MM.1S (cell line): ENCODE measurements around the gene PAFAH1B2.

ENCODE experiments used
- DNase-seq: peaks from one replicate; pipeline ENCODE4 v3.0.0-alpha.2; 2015
- H2AFZ ChIP-seq: fragments of 300-600 bp; sonication (generic); 2 replicates; pipeline ENCODE4 v1.6.0; 2016; ENCODE audit warnings: antibody characterized with exemption, low read length
- H3F3A ChIP-seq: fragments of 300-600 bp; sonication (generic); 2 replicates; pipeline ENCODE4 v1.6.1; 2016; ENCODE audit warnings: mild to moderate bottlenecking, antibody characterized with exemption, low read length, moderate library complexity, mixed read lengths; ENCODE audit not compliant: insufficient read depth
- H3K27ac ChIP-seq: fragments of 300-600 bp; sonication (generic); 2 replicates; pipeline ENCODE4 v1.5.1; 2016; ENCODE audit warnings: mild to moderate bottlenecking, low read length
- H3K27me3 ChIP-seq: fragments of 300-600 bp; sonication (generic); replicated peaks from 2 replicates; pipeline ENCODE4 v1.6.0; 2016; ENCODE audit warnings: low read length; ENCODE audit not compliant: insufficient read depth
- H3K36me3 ChIP-seq: fragments of 300-600 bp; sonication (generic); replicated peaks from 2 replicates; pipeline ENCODE4 v1.6.1; 2016; ENCODE audit warnings: mild to moderate bottlenecking, low read length, mixed read lengths; ENCODE audit not compliant: insufficient read depth
- H3K4me1 ChIP-seq: fragments of 300-600 bp; sonication (generic); 2 replicates; pipeline ENCODE4 v1.6.1; 2016; ENCODE audit warnings: low read length, mixed read lengths
- H3K4me2 ChIP-seq: fragments of 300-600 bp; sonication (generic); 2 replicates; pipeline ENCODE4 v1.6.0; 2016; ENCODE audit warnings: low read depth, low read length
- H3K4me3 ChIP-seq: fragments of 300-600 bp; sonication (generic); 2 replicates; pipeline ENCODE4 v1.5.1; 2016; ENCODE audit warnings: low read length, mixed read lengths
- H3K79me2 ChIP-seq: fragments of 300-600 bp; sonication (generic); 2 replicates; pipeline ENCODE4 v1.6.1; 2016; ENCODE audit warnings: mixed run types, low read length, mixed read lengths
- H3K9ac ChIP-seq: fragments of 300-600 bp; sonication (generic); 2 replicates; pipeline ENCODE4 v1.6.1; 2016; ENCODE audit warnings: low read length, mixed read lengths
- H3K9me2 ChIP-seq: fragments of 300-600 bp; sonication (generic); replicated peaks from 2 replicates; pipeline ENCODE4 v1.6.1; 2016; ENCODE audit warnings: mild to moderate bottlenecking, low read length, mixed read lengths; ENCODE audit not compliant: insufficient read depth
- H3K9me3 ChIP-seq: fragments of 300-600 bp; sonication (generic); replicated peaks from 2 replicates; pipeline ENCODE4 v1.6.1; 2016; ENCODE audit warnings: mild to moderate bottlenecking, low read length, mixed read lengths; ENCODE audit not compliant: insufficient read depth
- H4K20me1 ChIP-seq: fragments of 300-600 bp; sonication (generic); 2 replicates; pipeline ENCODE4 v1.6.1; 2016; ENCODE audit warnings: mild to moderate bottlenecking, low read length, moderate library complexity, mixed read lengths; ENCODE audit not compliant: insufficient read depth
- EZH2 ChIP-seq: fragments of 300-600 bp; sonication (generic); optimal IDR thresholded peaks from 2 replicates; pipeline ENCODE3; 2017; ENCODE audit warnings: low read depth, mild to moderate bottlenecking, antibody characterized with exemption, low read length, mixed read lengths
- EZH2phosphoT487 ChIP-seq: fragments of 300-600 bp; sonication (generic); IDR thresholded peaks from 2 replicates; pipeline ENCODE4 v1.6.1; 2018; ENCODE audit warnings: antibody characterized with exemption, low read length
- TF ChIP-seq, protein P1 (sequence below): fragments of 300-600 bp; sonication (generic); IDR thresholded peaks from 2 replicates; pipeline ENCODE4 v1.5.1; 2016; ENCODE audit warnings: antibody characterized with exemption, low read length, mixed read lengths

PAFAH1B2 gene

DNA sequence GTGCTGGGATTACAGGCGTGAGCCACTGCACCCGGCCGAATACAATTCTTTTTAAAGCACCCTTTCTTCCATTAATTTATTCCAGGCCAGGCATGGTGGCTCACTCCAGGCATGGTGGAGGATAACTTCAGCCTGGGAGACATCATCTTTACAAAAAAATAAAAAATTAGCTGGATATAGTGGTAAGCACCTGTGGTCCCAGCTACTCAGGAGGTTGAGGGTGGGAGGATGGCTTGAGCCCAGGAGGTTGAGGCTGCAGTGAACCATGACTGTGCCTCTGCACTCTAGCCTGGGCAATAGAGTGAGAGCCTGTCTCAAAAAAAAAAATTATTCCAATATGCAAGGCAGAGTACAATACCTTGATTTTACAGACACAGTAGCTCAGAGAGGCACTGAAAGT, 66.5 kb downstream of the PAFAH1B2 start:
- H3K4me3 ChIP-seq, result no peak overlapping the region
- H3K36me3 ChIP-seq, result peaks cover 4% of the 10 kb centered on the region; the same call in 1 of the 2 replicates
- H3K4me2 ChIP-seq, result no peak overlapping the region
- no peaks in the 10 kb centered on the region for H4K20me1 ChIP-seq
- no peak overlapping the region for H2AFZ ChIP-seq
- no peaks in the 10 kb centered on the region for H3K9me3 ChIP-seq
- H3K9ac ChIP-seq, result no peak overlapping the region
- no peaks in the 10 kb centered on the region for H3K27me3 ChIP-seq
- DNase-seq, result no peak
- H3K9me2 ChIP-seq, result no peaks in the 10 kb centered on the region
- no peaks in the 10 kb centered on the region for H3K79me2 ChIP-seq
- no peak for TF ChIP-seq EZH2
- TF ChIP-seq EZH2phosphoT487, result no peak
- TF ChIP-seq, protein P1, sequence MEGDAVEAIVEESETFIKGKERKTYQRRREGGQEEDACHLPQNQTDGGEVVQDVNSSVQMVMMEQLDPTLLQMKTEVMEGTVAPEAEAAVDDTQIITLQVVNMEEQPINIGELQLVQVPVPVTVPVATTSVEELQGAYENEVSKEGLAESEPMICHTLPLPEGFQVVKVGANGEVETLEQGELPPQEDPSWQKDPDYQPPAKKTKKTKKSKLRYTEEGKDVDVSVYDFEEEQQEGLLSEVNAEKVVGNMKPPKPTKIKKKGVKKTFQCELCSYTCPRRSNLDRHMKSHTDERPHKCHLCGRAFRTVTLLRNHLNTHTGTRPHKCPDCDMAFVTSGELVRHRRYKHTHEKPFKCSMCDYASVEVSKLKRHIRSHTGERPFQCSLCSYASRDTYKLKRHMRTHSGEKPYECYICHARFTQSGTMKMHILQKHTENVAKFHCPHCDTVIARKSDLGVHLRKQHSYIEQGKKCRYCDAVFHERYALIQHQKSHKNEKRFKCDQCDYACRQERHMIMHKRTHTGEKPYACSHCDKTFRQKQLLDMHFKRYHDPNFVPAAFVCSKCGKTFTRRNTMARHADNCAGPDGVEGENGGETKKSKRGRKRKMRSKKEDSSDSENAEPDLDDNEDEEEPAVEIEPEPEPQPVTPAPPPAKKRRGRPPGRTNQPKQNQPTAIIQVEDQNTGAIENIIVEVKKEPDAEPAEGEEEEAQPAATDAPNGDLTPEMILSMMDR, result no peak
- H3K27ac ChIP-seq, result no peak overlapping the region
- no peaks in the 10 kb centered on the region for H3K4me1 ChIP-seq
- H3F3A ChIP-seq, result no peaks in the 10 kb centered on the region

DNA sequence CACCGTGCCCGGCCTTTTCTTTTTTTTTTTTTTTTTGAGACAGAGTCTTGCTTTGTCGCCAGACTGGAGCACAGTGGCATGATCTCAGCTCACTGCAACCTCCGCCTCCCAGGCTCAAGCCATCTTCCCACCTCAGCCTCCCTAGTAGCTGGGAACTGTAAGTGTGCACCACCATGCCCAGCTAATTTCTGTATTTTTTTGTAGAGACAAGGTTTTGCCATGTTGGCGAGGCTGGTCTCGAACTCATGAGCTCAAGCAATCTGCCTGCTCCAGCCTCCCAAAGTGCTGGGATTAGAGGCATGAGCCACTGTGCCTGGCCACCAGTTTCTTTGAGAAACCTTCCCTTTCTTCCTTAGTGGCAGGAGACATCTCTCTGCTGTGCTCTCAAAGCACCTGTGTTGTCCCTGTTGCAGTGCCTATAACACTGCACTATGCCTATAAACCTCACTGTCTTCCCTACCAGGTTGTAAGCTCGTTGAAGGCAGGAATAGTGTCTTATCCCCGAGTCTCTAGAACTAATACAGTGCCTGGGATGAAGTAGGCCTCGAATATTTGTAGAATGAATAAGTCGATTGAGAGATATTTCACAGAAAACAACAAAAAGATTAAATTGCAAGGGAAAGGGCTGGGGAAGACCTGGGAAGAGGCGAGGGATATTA, 68.7 kb downstream of the PAFAH1B2 start:
- no peak for DNase-seq
- H3K9me3 ChIP-seq, result no peaks in the 10 kb centered on the region
- no peak overlapping the region for H3K9ac ChIP-seq
- H3K27me3 ChIP-seq, result no peaks in the 10 kb centered on the region
- no peak overlapping the region for H3K4me3 ChIP-seq
- H2AFZ ChIP-seq, result no peak overlapping the region
- no peak for TF ChIP-seq EZH2phosphoT487
- H3K36me3 ChIP-seq, result peaks cover 6% of the 10 kb centered on the region; the same call in 1 of the 2 replicates
- no peaks in the 10 kb centered on the region for H4K20me1 ChIP-seq
- no peaks in the 10 kb centered on the region for H3K79me2 ChIP-seq
- H3K9me2 ChIP-seq, result no peaks in the 10 kb centered on the region
- H3K4me1 ChIP-seq, result no peaks in the 10 kb centered on the region
- no peaks in the 10 kb centered on the region for H3F3A ChIP-seq
- H3K27ac ChIP-seq, result no peak overlapping the region
- H3K4me2 ChIP-seq, result no peak overlapping the region

DNA sequence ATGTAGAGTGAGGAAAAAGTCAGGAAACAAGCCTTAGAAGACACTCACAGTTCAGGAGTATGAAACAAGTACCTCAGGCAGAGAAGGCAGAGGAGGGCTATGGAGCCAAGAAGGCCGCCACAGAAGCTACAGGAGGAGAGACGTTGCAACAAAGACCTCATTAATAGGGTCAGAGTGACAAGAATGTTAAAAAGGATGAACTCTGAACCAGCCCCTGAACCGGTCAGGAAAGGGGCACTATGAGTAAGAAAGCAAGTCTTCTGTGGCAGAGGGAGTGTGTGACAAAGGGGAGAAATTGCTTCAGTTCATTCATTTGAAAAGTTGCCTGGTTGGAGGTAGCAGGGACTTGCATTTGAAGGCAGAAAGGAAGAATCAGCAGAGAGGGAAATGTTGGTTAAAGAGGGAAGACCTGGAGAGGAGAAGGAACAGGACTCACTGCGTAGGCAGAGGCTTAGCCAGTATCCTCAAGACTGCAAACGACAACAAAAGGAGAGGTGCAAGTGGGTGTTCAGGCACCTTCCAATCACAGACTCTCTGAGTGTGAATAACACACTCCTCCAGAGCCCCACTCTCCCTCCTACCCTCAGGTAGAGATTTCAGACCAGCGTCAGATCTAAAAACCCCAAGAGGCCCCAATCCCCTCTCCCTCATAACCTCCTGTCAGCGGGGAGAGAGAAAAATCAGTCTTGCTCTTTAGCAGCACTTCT, 70.5 kb downstream of the PAFAH1B2 start:
- Histone ChIP-seq H3K4me1 (no peaks in the 10 kb centered on the region), H3F3A (no peaks in the 10 kb centered on the region), H3K79me2 (no peaks in the 10 kb centered on the region), H3K27me3 (no peaks in the 10 kb centered on the region), H3K9me3 (no peaks in the 10 kb centered on the region), H4K20me1 (no peaks in the 10 kb centered on the region), H3K4me3 (no peak overlapping the region), H3K9me2 (no peaks in the 10 kb centered on the region), H3K36me3 (peaks cover 6% of the 10 kb centered on the region; the same call in 1 of the 2 replicates), H2AFZ (no peak overlapping the region), H3K4me2 (no peak overlapping the region), H3K27ac (no peak overlapping the region), H3K9ac (no peak overlapping the region)
- no peak for TF ChIP-seq EZH2
- TF ChIP-seq, protein P1, result no peak
- TF ChIP-seq EZH2phosphoT487, result no peak
- no peak for DNase-seq
